Measurements from ENCODE around the gene HOXB9. TPM values are rescaled to one million over a fixed set of nuclear protein-coding genes. Genes with fewer than 3 reads are reported as not detected.

The HOXB9 gene
- total and polyA plus RNA-seq, 9 of the 15 experiments (the other 6 are each of a cell fraction or from before 2014, with no cell fraction given): 3.1 to 196 (median 77.6) TPM

DNA sequence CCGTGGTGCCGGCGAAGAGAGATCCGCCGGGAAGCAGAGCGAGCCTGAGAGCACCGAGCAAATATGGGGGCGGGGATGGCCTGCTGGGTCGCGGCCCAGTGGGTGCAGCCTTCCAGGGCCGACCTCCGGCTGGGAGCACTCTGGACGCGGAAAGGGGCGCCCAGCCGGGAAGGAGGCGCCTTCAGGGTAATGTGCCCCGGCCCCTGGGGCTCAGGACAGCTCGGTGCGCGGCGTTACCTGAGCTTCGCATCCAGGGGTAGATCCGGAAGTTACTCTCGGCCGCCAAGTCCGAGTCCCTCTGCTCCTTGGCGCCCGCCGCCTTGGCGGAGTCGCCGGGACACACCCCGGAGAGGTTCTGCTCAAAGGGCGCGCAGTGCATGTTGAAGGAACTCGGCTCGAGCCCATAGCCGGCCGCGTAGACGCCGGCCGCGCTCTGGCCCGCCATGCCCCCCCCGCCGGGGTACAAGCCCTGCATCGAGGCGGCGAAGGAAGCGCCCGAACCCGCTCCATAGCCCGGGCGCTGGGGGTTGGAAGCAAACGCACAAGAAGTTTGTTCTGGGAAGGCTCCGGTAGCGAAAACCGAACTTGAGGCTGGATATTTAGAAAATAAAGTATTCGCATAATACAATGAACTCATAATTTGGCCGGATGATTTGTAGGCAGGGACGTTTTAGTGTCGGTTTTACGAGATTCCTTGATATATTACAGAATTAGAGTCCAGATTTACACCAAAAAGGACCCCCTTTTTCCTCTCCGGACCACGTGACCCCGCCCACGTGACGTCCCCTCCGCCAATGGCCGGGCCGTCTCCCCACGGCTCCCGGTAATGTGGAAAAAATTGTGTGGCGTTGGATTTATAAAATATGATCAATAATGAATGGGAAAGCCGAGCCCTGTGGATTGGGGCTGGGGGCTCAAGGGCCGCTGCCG is 15.6 kb downstream of the HOXB9 start, which contains the start of gene HOXB7 (continued):
- TF ChIP-seq E2F8 (IDR thresholded peaks at IDR 0.05; ENCODE audit: low read depth, partially characterized antibody): no peak
- no peak for TF ChIP-seq IRF9 (tag; IDR thresholded peaks at IDR 0.05)
- no peak for TF ChIP-seq POLR3G (IDR thresholded peaks at IDR 0.05; ENCODE audit: extremely low read depth, insufficient read length, insufficient replicate concordance)
- TF ChIP-seq GATAD2A (IDR thresholded peaks at IDR 0.05): peak; percentile 97
- TF ChIP-seq, protein P1, sequence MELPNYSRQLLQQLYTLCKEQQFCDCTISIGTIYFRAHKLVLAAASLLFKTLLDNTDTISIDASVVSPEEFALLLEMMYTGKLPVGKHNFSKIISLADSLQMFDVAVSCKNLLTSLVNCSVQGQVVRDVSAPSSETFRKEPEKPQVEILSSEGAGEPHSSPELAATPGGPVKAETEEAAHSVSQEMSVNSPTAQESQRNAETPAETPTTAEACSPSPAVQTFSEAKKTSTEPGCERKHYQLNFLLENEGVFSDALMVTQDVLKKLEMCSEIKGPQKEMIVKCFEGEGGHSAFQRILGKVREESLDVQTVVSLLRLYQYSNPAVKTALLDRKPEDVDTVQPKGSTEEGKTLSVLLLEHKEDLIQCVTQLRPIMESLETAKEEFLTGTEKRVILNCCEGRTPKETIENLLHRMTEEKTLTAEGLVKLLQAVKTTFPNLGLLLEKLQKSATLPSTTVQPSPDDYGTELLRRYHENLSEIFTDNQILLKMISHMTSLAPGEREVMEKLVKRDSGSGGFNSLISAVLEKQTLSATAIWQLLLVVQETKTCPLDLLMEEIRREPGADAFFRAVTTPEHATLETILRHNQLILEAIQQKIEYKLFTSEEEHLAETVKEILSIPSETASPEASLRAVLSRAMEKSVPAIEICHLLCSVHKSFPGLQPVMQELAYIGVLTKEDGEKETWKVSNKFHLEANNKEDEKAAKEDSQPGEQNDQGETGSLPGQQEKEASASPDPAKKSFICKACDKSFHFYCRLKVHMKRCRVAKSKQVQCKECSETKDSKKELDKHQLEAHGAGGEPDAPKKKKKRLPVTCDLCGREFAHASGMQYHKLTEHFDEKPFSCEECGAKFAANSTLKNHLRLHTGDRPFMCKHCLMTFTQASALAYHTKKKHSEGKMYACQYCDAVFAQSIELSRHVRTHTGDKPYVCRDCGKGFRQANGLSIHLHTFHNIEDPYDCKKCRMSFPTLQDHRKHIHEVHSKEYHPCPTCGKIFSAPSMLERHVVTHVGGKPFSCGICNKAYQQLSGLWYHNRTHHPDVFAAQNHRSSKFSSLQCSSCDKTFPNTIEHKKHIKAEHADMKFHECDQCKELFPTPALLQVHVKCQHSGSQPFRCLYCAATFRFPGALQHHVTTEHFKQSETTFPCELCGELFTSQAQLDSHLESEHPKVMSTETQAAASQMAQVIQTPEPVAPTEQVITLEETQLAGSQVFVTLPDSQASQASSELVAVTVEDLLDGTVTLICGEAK (IDR thresholded peaks at IDR 0.05): peak; percentile 32; the same call in 1 of the 2 replicates
- TF ChIP-seq, protein P1 (CRISPR knock-in tag; IDR thresholded peaks at IDR 0.05): no peak
- peak; percentile 44; the same call in 1 of the 2 replicates for TF ChIP-seq POLR2H (tag; IDR thresholded peaks at IDR 0.05; ENCODE audit: low read depth)
- TF ChIP-seq, protein P2, sequence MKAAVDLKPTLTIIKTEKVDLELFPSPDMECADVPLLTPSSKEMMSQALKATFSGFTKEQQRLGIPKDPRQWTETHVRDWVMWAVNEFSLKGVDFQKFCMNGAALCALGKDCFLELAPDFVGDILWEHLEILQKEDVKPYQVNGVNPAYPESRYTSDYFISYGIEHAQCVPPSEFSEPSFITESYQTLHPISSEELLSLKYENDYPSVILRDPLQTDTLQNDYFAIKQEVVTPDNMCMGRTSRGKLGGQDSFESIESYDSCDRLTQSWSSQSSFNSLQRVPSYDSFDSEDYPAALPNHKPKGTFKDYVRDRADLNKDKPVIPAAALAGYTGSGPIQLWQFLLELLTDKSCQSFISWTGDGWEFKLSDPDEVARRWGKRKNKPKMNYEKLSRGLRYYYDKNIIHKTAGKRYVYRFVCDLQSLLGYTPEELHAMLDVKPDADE (conservative IDR thresholded peaks at IDR 0.05; ENCODE audit: control insufficient read depth, low read depth, low read length): no peak
- TF ChIP-seq RBM14 (IDR thresholded peaks at IDR 0.05; ENCODE audit: borderline replicate concordance, insufficient read depth, low read depth, low read length): no peak
- TF ChIP-seq NEUROD1 (IDR thresholded peaks at IDR 0.05; ENCODE audit: borderline replicate concordance, low read depth, low read length, partially characterized antibody): no peak

Measured in K562 (cell line).